Psoas muscle (tissue), 8 donors: Measurements from ENCODE around the gene ACOXL. TPM values are rescaled to one million over a fixed set of nuclear protein-coding genes. Genes with fewer than 3 reads are reported as not detected.
A peak's percentile ranks its signal among the peaks of the same experiment; 100 is the strongest.

Experiments used
- ATAC-seq, 4 donors: fragments of 200-7000 bp; cut with Tn5 transposase; one replicate each; pipeline ENCODE4 v1.9.1; 2020; ENCODE audit warnings: moderate library complexity in 3 of 4, mild to moderate bottlenecking in 2 of 4
- DNase-seq, 2 donors: peaks; one replicate each; pipeline ENCODE4 v3.0.0-alpha.2; 2020
- H3K27ac ChIP-seq: fragments of 200-600 bp; one replicate; pipeline ENCODE4 v1.8.0; 2022
- H3K27me3 ChIP-seq, 3 donors: fragments of 200-600 bp in 1 of 3; one replicate each; pipeline versions ENCODE4 v1.6.1 to v1.8.0; 2013 to 2022; ENCODE audit warnings: low read length in 2 of 3, mild to moderate bottlenecking in 2 of 3, moderate library complexity in 1 of 3; ENCODE audit not compliant: insufficient read depth in 3 of 3
- H3K36me3 ChIP-seq, 2 donors: fragments of 200-600 bp in 1 of 2; one replicate each; pipeline versions ENCODE4 v1.6.1 to v1.8.0; 2013 to 2022; ENCODE audit warnings: low read depth in 1 of 2, mild to moderate bottlenecking in 1 of 2, moderate library complexity in 1 of 2; ENCODE audit not compliant: insufficient read depth in 1 of 2
- H3K4me1 ChIP-seq: fragments of 200-600 bp; one replicate; pipeline ENCODE4 v1.8.0; 2022
- H3K4me3 ChIP-seq: fragments of 200-600 bp; one replicate; pipeline ENCODE4 v1.8.0; 2022; ENCODE audit warnings: mild to moderate bottlenecking
- H3K9me3 ChIP-seq: fragments of 200-600 bp; one replicate; pipeline ENCODE4 v1.8.0; 2022
- CTCF ChIP-seq: fragments of 200-600 bp; IDR thresholded peaks from one replicate; pipeline ENCODE4 v1.8.0; 2022; ENCODE audit warnings: antibody characterized with exemption
- WGBS, 3 donors: extraction: QIAGEN DNeasy Blood & Tissue Kit; methylation state at CpG; one replicate each; pipeline versions ENCODE4 v1.1.6 to v1.1.7; 2013; 5-methylcytosine and 5-hydroxymethylcytosine counted together
- intact Hi-C, 2 donors: fragments of 100-400 bp; cut with DNase I; formaldehyde crosslinking; loops; one replicate each; pipeline versions ENCODE4 v1.11.0 to v1.14.2; 2022
- polyA plus RNA-seq, 3 donors: library from polyadenylated mRNA; stranded (reverse); fragments of 200-250 nt; gene quantifications; one replicate each; pipeline ENCODE4 v1.2.3, GENCODE V29; 2013
- total RNA-seq, 4 donors: library from RNA; stranded (reverse); fragmentation: NEBNext Ultra II Directional in 2 of 4; extraction: Animal tissue kit (Norgen Biotek cat#: 25700) in 2 of 4; gene quantifications; one replicate each; pipeline versions ENCODE4 v1.2.1 to v1.2.4, GENCODE V29; 2021 to 2023
- donor health status: healthy with polysubstance abuse.
- donor health status: DM: no; HTN: no; CAD: no; lungs with moderate emphysema.
- donor health status: Bipolar disorder and iron deficiency.
- donor health status: healthy.
- donor health status: DM: yes; HTN: yes; CAD: no.
- donor health status: DM: no; HTN: no; CAD: no.
- donor health status: DM: no; HTN: no; CAD: no.
- donor health status: DM: yes; HTN: yes; CAD: no.

The ACOXL gene
- total and polyA plus RNA-seq, 7 donors, result 0.01 TPM; not detected in 6

GRCh38 chr2:111143107-111143842 lies 410.9 kb downstream of the ACOXL start:
- ATAC-seq (peak; percentile 44 to 70 (median 56)), DNase-seq (no peak)
- no peaks in the 10 kb centered on the region for H3K9me3 ChIP-seq
- 69 to 84% (median 74%) methylated on average over 10 of the region's 10 CpGs for WGBS, 3 donors
- H3K4me3 ChIP-seq, result no peak overlapping the region
- intact Hi-C loops, result no loop called here
- TF ChIP-seq CTCF, result no peak
- peaks cover 33% of the 10 kb centered on the region for H3K4me1 ChIP-seq
- H3K27ac ChIP-seq, result no peak overlapping the region
- H3K36me3 ChIP-seq, result peaks cover 2 to 10% of the 10 kb centered on the region in 2 donors
- H3K27me3 ChIP-seq, result no peaks in the 10 kb centered on the region

- 32 to 50% (median 37%) methylated on average over 1 of the region's 1 CpG for WGBS, 3 donors
- Histone ChIP-seq H3K4me1 (peaks cover 33% of the 10 kb centered on the region), H3K36me3 (peaks cover 2 to 10% of the 10 kb centered on the region in 2 donors), H3K27ac (no peak overlapping the region), H3K9me3 (no peaks in the 10 kb centered on the region), H3K27me3 (no peaks in the 10 kb centered on the region), H3K4me3 (no peak overlapping the region)
- ATAC-seq, result no peak
- DNase-seq, result no peak
- no peak for TF ChIP-seq CTCF
- intact Hi-C loops, result no loop called here
Observed at GRCh38 chr2:111143843-111144198, 411.4 kb downstream of the ACOXL start.

GRCh38 chr2:111145103-111145760 lies 412.9 kb downstream of the ACOXL start:
- WGBS, 3 donors, result 93 to 95% (median 93%) methylated on average over 7 of the region's 7 CpGs
- Histone ChIP-seq H3K27me3 (no peaks in the 10 kb centered on the region), H3K9me3 (no peaks in the 10 kb centered on the region), H3K4me1 (peaks cover 23% of the 10 kb centered on the region), H3K27ac (no peak overlapping the region), H3K4me3 (no peak overlapping the region), H3K36me3 (peaks cover 2 to 13% of the 10 kb centered on the region in 2 donors)
- DNase-seq, result no peak
- no peak for TF ChIP-seq CTCF
- intact Hi-C loops, result no loop called here
- no peak for ATAC-seq

GRCh38 chr2:111145951-111146350 lies 413.6 kb downstream of the ACOXL start:
- Histone ChIP-seq H3K36me3 (peaks cover 2 to 18% of the 10 kb centered on the region in 2 donors), H3K9me3 (no peaks in the 10 kb centered on the region), H3K27me3 (no peaks in the 10 kb centered on the region), H3K4me3 (no peak overlapping the region), H3K27ac (no peak overlapping the region), H3K4me1 (peaks cover 16% of the 10 kb centered on the region)
- TF ChIP-seq CTCF, result no peak
- no peak for DNase-seq
- intact Hi-C loops, result no loop called here
- no peak for ATAC-seq
- WGBS, 3 donors, result 94 to 99% (median 99%) methylated on average over 2 of the region's 2 CpGs
